Neuronal stem cell (in vitro differentiated cells): Measurements from ENCODE around the gene TXNIP.
A peak's percentile ranks its signal among the peaks of the same experiment; 100 is the strongest.

ENCODE experiments used
- DNase-seq: peaks from one replicate; pipeline ENCODE4 v3.0.0-alpha.2; 2013; ENCODE audit warnings: low spot score
- H2AFZ ChIP-seq: one replicate; pipeline ENCODE4 v1.6.1; 2013; ENCODE audit warnings: mild to moderate bottlenecking, low read length, inconsistent platforms
- H2AK5ac ChIP-seq: 2 replicates; pipeline ENCODE4 v1.6.1; 2013; ENCODE audit warnings: low read depth, mild to moderate bottlenecking, inconsistent platforms, low read length, moderate library complexity, mixed read lengths
- H2BK120ac ChIP-seq: 2 replicates; pipeline ENCODE4 v1.6.1; 2013; ENCODE audit warnings: low read depth, mild to moderate bottlenecking, inconsistent platforms, low read length, moderate library complexity, mixed read lengths
- H2BK12ac ChIP-seq: one replicate; pipeline ENCODE4 v1.6.1; 2013; ENCODE audit warnings: low read length, inconsistent platforms
- H2BK15ac ChIP-seq: 2 replicates; pipeline ENCODE4 v1.6.1; 2013; ENCODE audit warnings: mild to moderate bottlenecking, low read length, inconsistent platforms, mixed read lengths
- H2BK5ac ChIP-seq: one replicate; pipeline ENCODE4 v1.6.1; 2013; ENCODE audit warnings: inconsistent platforms, mild to moderate bottlenecking, low read length, moderate library complexity
- H3K14ac ChIP-seq: one replicate; pipeline ENCODE4 v1.6.1; 2013; ENCODE audit warnings: low read length, inconsistent platforms
- H3K18ac ChIP-seq: 2 replicates; pipeline ENCODE4 v1.6.1; 2013; ENCODE audit warnings: low read length, inconsistent platforms
- H3K23ac ChIP-seq: 2 replicates; pipeline ENCODE4 v1.6.1; 2013; ENCODE audit warnings: low read depth, mild to moderate bottlenecking, mixed read lengths, low read length, inconsistent platforms; ENCODE audit not compliant: poor library complexity
- H3K27ac ChIP-seq: replicated peaks from 3 replicates; pipeline ENCODE4 v1.5.1; 2013; ENCODE audit warnings: low read length, inconsistent platforms
- H3K27me3 ChIP-seq, 3 experiments: 2 replicates each; pipeline ENCODE4 v1.6.1; 2013; ENCODE audit warnings: low read length in 3 of 3, mild to moderate bottlenecking in 2 of 3, inconsistent platforms in 1 of 3, low read depth in 1 of 3, mixed read lengths in 1 of 3, moderate library complexity in 1 of 3; ENCODE audit not compliant: control insufficient read depth in 3 of 3, insufficient read depth in 3 of 3
- H3K36me3 ChIP-seq, 2 donors: replicated peaks in 1 of 2; 2 replicates each; pipeline ENCODE4 v1.6.1; 2013; ENCODE audit warnings: low read length in 2 of 2; ENCODE audit not compliant: control insufficient read depth in 2 of 2, insufficient read depth in 2 of 2
- H3K4ac ChIP-seq: 2 replicates; pipeline ENCODE4 v1.6.1; 2013; ENCODE audit warnings: inconsistent platforms, mild to moderate bottlenecking, low read length, moderate library complexity
- H3K4me1 ChIP-seq, 2 donors: 1 replicate in 1 of 2; 2 replicates in 1 of 2; pipeline ENCODE4 v1.6.1; 2013; ENCODE audit warnings: low read length in 2 of 2, low read depth in 1 of 2; ENCODE audit not compliant: control insufficient read depth in 2 of 2, insufficient read depth in 1 of 2
- H3K4me2 ChIP-seq: one replicate; pipeline ENCODE4 v1.6.1; 2013; ENCODE audit warnings: mild to moderate bottlenecking, low read length, inconsistent platforms; ENCODE audit not compliant: insufficient read depth, poor library complexity, severe bottlenecking
- H3K4me3 ChIP-seq, 2 donors: 2 replicates each; pipeline ENCODE4 v1.5.1; 2013; ENCODE audit warnings: low read length in 2 of 2, mild to moderate bottlenecking in 2 of 2, inconsistent platforms in 1 of 2, moderate library complexity in 1 of 2
- H3K79me1 ChIP-seq: one replicate; pipeline ENCODE4 v1.6.1; 2013; ENCODE audit warnings: low read depth, mild to moderate bottlenecking, inconsistent platforms, low read length, moderate library complexity
- H3K9ac ChIP-seq: one replicate; pipeline ENCODE4 v1.6.1; 2013; ENCODE audit warnings: mild to moderate bottlenecking, low read depth, low read length, inconsistent platforms; ENCODE audit not compliant: poor library complexity
- H3K9me3 ChIP-seq, 2 donors: replicated peaks in 1 of 2; 2 replicates each; pipeline versions ENCODE3 to v1.6.1; 2013; ENCODE audit warnings: low read length in 2 of 2, mild to moderate bottlenecking in 2 of 2, inconsistent platforms in 1 of 2, low read depth in 1 of 2, mixed read lengths in 1 of 2, moderate library complexity in 1 of 2; ENCODE audit not compliant: control insufficient read depth in 2 of 2, insufficient read depth in 1 of 2
- H4K8ac ChIP-seq: one replicate; pipeline ENCODE4 v1.6.1; 2013; ENCODE audit warnings: low read depth, mild to moderate bottlenecking, inconsistent platforms, low read length, moderate library complexity
- H4K91ac ChIP-seq: one replicate; pipeline ENCODE4 v1.6.1; 2013; ENCODE audit warnings: low read length, low read depth, mild to moderate bottlenecking, inconsistent platforms; ENCODE audit not compliant: poor library complexity
- WGBS, 2 donors: extraction: QIAGEN DNeasy Blood & Tissue Kit; methylation state at CpG; one replicate each; pipeline ENCODE4 v1.1.7; 2013; ENCODE audit warnings: missing lambda C conversion rate in 2 of 2, mixed read lengths in 1 of 2; ENCODE audit not compliant: insufficient read length in 2 of 2, insufficient replicate concordance in 1 of 2; ENCODE audit errors: extremely low coverage in 2 of 2; 5-methylcytosine and 5-hydroxymethylcytosine counted together

Gene TXNIP

GRCh38 chr1:145955436-145955835 is 40.9 kb downstream of the TXNIP start:
- Histone ChIP-seq H3K27ac (no peak overlapping the region), H3K23ac (no peak overlapping the region), H2AFZ (no peak overlapping the region), H3K36me3 (peaks cover 0 to 2% of the 10 kb centered on the region in 2 donors), H3K14ac (no peak overlapping the region), H2BK5ac (no peak overlapping the region), H2BK12ac (no peak overlapping the region), H2AK5ac (no peak overlapping the region), H2BK120ac (no peak overlapping the region), H3K9me3 (peaks cover 0 to 1% of the 10 kb centered on the region in 2 donors), H3K4me1 (peaks cover 9 to 38% of the 10 kb centered on the region in 2 donors), H2BK15ac (no peak overlapping the region), H4K8ac (no peak overlapping the region), H3K4me3 (no peak overlapping the region), H3K9ac (no peak overlapping the region), H3K27me3 (peaks cover 0 to 18% (median 2%) of the 10 kb centered on the region in 3 experiments), H4K91ac (no peak overlapping the region), H3K4me2 (no peak overlapping the region), H3K79me1 (no peaks in the 10 kb centered on the region), H3K18ac (no peak overlapping the region), H3K4ac (no peak overlapping the region)
- WGBS, 2 donors: no CpG with 5 or more reads among the region's 2 CpGs
- DNase-seq: no peak

- no peak overlapping the region for H3K4me2 ChIP-seq
- no peak overlapping the region for H3K18ac ChIP-seq
- H2AK5ac ChIP-seq: no peak overlapping the region
- WGBS, 2 donors: no CpG with 5 or more reads among the region's 6 CpGs
- H4K8ac ChIP-seq: no peak overlapping the region
- H3K4ac ChIP-seq: no peak overlapping the region
- H3K4me1 ChIP-seq: peaks cover 6 to 28% of the 10 kb centered on the region in 2 donors
- no peak overlapping the region for H3K14ac ChIP-seq
- peaks cover 0 to 7% of the 10 kb centered on the region in 2 donors for H3K36me3 ChIP-seq
- no peak overlapping the region for H3K4me3 ChIP-seq
- H2BK120ac ChIP-seq: no peak overlapping the region
- no peaks in the 10 kb centered on the region for H3K79me1 ChIP-seq
- H3K27me3 ChIP-seq: peaks cover 0 to 5% (median 0%) of the 10 kb centered on the region in 3 experiments
- no peak overlapping the region for H2BK15ac ChIP-seq
- H3K9ac ChIP-seq: no peak overlapping the region
- DNase-seq: no peak
- no peak overlapping the region for H3K27ac ChIP-seq
- H2BK5ac ChIP-seq: no peak overlapping the region
- H2AFZ ChIP-seq: no peak overlapping the region
- no peak overlapping the region for H3K23ac ChIP-seq
- no peaks in the 10 kb centered on the region for H3K9me3 ChIP-seq
- no peak overlapping the region for H4K91ac ChIP-seq
- H2BK12ac ChIP-seq: no peak overlapping the region
These were observed 42.5 kb downstream of the TXNIP start for GRCh38 chr1:145953861-145954260.

- no peak overlapping the region for H3K4me2 ChIP-seq
These were observed 43.5 kb downstream of the TXNIP start for GRCh38 chr1:145952903-145953302.

GRCh38 chr1:145951526-145951925 is 44.9 kb downstream of the TXNIP start:
- no peaks in the 10 kb centered on the region for H3K79me1 ChIP-seq
- H3K4me1 ChIP-seq: peaks cover 6 to 23% of the 10 kb centered on the region in 2 donors
- H3K14ac ChIP-seq: no peak overlapping the region
- H4K91ac ChIP-seq: no peak overlapping the region
- no peak overlapping the region for H3K4me3 ChIP-seq
- H3K18ac ChIP-seq: no peak overlapping the region
- no peak overlapping the region for H2BK12ac ChIP-seq
- H2AFZ ChIP-seq: no peak overlapping the region
- peaks cover 0 to 3% of the 10 kb centered on the region in 2 donors for H3K9me3 ChIP-seq
- no peak overlapping the region for H3K23ac ChIP-seq
- H3K4ac ChIP-seq: no peak overlapping the region
- no peak overlapping the region for H2BK120ac ChIP-seq
- H3K9ac ChIP-seq: no peak overlapping the region
- H2BK15ac ChIP-seq: no peak overlapping the region
- DNase-seq: no peak
- no CpG with 5 or more reads among the region's 1 CpG for WGBS, 2 donors
- H4K8ac ChIP-seq: no peak overlapping the region
- H3K27me3 ChIP-seq: peaks cover 0 to 2% (median 0%) of the 10 kb centered on the region in 3 experiments
- peaks cover 0 to 28% of the 10 kb centered on the region in 2 donors for H3K36me3 ChIP-seq
- H2BK5ac ChIP-seq: no peak overlapping the region
- no peak overlapping the region for H3K4me2 ChIP-seq
- no peak overlapping the region for H2AK5ac ChIP-seq
- peak overlapping the region; percentile 10 for H3K27ac ChIP-seq

More at GRCh38 chr1:145952903-145953302, 43.5 kb downstream of the TXNIP start:
- H2AFZ ChIP-seq: no peak overlapping the region
- no peaks in the 10 kb centered on the region for H3K79me1 ChIP-seq
- no peak overlapping the region for H2BK5ac ChIP-seq
- WGBS, 2 donors: no CpG with 5 or more reads among the region's 3 CpGs
- no peak overlapping the region for H3K23ac ChIP-seq
- no peak for DNase-seq
- no peak overlapping the region for H2BK120ac ChIP-seq
- H3K14ac ChIP-seq: no peak overlapping the region
- no peak overlapping the region for H4K91ac ChIP-seq
- no peak overlapping the region for H2AK5ac ChIP-seq
- no peak overlapping the region for H3K18ac ChIP-seq
- H3K27me3 ChIP-seq: peaks cover 0 to 2% (median 0%) of the 10 kb centered on the region in 3 experiments
- no peak overlapping the region for H2BK12ac ChIP-seq
- H3K4ac ChIP-seq: no peak overlapping the region
- no peak overlapping the region for H3K27ac ChIP-seq
- H3K4me3 ChIP-seq: no peak overlapping the region
- H3K36me3 ChIP-seq: peaks cover 0 to 16% of the 10 kb centered on the region in 2 donors
- no peak overlapping the region for H2BK15ac ChIP-seq
- H3K4me1 ChIP-seq: peaks cover 6 to 23% of the 10 kb centered on the region in 2 donors
- peaks cover 0 to 3% of the 10 kb centered on the region in 2 donors for H3K9me3 ChIP-seq
- H3K9ac ChIP-seq: no peak overlapping the region
- H4K8ac ChIP-seq: no peak overlapping the region
